ENCODE data around the gene RALA.

DNA sequence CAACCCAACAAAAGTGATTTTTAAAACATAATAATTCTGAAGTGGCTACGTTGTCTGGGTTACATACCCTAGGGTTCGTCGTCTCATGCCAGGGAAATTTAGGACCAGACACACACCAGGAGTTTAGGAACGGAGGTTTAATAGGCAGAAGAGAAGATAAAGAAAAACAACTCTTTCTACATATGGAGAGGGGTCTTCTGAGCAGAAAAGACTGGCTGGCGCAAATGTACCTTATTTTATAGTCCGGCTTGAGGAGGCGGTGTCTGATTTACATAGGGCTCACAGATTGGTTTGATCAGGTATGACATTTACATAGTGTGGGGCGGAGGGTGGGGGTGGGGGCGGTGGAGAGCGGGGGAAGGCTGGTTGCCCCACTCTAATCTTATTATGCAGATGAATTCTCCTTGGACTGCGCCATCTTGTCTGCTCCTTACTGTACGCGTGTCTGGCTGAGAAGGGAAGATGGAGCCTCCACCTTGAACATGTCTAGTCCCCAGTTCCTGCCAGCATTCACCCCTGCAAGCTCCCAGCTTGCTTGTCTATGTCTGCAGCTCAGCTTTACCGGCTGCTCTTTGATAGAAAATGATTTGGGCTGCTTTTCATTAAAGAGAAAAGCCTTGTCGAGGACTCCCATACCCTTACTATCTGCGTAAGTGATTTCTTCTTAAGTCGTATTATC lies 98.7 kb downstream of the RALA start:
- TF ChIP-seq, protein P1, sequence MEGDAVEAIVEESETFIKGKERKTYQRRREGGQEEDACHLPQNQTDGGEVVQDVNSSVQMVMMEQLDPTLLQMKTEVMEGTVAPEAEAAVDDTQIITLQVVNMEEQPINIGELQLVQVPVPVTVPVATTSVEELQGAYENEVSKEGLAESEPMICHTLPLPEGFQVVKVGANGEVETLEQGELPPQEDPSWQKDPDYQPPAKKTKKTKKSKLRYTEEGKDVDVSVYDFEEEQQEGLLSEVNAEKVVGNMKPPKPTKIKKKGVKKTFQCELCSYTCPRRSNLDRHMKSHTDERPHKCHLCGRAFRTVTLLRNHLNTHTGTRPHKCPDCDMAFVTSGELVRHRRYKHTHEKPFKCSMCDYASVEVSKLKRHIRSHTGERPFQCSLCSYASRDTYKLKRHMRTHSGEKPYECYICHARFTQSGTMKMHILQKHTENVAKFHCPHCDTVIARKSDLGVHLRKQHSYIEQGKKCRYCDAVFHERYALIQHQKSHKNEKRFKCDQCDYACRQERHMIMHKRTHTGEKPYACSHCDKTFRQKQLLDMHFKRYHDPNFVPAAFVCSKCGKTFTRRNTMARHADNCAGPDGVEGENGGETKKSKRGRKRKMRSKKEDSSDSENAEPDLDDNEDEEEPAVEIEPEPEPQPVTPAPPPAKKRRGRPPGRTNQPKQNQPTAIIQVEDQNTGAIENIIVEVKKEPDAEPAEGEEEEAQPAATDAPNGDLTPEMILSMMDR (IDR thresholded peaks at IDR 0.05), result no peak
- TF ChIP-seq POLR2A (IDR thresholded peaks at IDR 0.05), result no peak
